Activated CD4-positive, alpha-beta T cell treated with anti-CD3 and anti-CD28 coated beads, Interleukin-2, Interleukin-6, amounts not matched to agents 100 ng/mL and 50 ng/mL, durations not matched to agents 16 hours and 8 hours (primary cell): ENCODE results near the gene C17orf107.

Experiments used
- DNase-seq: peaks from one replicate; pipeline ENCODE4 v3.0.0-alpha.2; 2020

The C17orf107 gene

GRCh38 chr17:4877089-4877488 lies 22.2 kb upstream of the C17orf107 start:
- no peak for DNase-seq

- DNase-seq: no peak
These were observed 19.7 kb upstream of the C17orf107 start for GRCh38 chr17:4879601-4880000.

- DNase-seq: no peak
These were observed 18.5 kb upstream of the C17orf107 start for GRCh38 chr17:4880857-4881256.

DNA sequence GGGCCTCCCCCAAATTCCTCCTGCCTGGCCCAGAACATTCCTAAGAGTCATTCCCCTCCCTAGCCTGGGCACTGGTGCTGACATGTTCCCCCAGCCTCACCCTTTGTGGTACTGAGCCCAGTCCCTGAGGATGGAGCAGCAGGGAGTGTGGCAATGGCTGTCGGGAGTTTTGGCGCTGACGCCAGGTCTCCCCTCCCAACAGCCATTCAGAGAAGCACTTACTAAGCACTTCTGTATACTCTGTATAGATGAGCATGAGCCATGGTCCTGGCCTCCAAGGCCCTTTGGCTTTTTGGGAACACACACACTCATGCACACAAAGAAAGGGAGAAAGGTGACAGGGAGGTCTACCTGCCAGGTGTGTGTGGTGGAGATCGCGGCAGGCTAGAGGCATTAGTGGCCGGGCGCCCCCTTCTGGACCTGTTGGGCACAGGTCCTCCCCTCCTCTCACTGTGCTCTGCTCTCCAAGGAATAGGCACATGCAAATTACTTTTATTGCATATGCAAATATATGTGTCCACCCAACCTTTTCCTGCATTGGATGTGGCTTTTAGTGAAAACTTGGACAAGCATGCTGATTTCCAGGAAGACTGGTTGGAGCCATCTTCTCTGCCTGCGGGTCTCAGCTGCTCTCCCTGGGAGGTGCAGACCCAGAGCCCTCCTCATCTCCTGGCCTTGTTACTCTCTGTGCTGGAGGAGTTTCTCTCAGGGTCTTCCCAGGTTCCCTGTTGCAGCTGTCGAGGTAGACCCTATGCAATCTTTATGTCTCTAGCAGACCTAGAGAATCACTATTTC lies 17.4 kb upstream of the C17orf107 start:
- DNase-seq: peak; percentile 65

- DNase-seq: no peak
These were observed 14.8 kb upstream of the C17orf107 start for GRCh38 chr17:4884489-4884888.

- no peak for DNase-seq
These were observed 12.5 kb upstream of the C17orf107 start for GRCh38 chr17:4886830-4887229.

DNA sequence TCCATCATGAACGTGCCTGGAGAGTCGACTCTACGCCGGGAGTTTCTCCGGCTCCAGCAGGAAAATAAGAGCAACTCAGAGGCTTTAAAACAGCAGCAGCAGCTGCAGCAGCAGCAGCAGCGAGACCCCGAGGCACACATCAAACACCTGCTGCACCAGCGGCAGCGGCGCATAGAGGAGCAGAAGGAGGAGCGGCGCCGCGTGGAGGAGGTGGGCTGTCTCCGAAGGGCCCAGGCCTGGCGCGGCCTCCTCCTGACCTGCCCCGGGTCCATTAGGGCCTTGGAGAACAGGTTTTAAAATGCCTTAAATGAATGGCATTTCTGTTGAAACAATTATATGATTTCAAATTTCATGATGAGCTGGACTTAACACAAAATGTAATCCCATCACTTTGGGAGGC lies 11.8 kb upstream of the C17orf107 start:
- DNase-seq: no peak

- DNase-seq: no peak
These were observed 7.6 kb upstream of the C17orf107 start for GRCh38 chr17:4891411-4892410.

DNA sequence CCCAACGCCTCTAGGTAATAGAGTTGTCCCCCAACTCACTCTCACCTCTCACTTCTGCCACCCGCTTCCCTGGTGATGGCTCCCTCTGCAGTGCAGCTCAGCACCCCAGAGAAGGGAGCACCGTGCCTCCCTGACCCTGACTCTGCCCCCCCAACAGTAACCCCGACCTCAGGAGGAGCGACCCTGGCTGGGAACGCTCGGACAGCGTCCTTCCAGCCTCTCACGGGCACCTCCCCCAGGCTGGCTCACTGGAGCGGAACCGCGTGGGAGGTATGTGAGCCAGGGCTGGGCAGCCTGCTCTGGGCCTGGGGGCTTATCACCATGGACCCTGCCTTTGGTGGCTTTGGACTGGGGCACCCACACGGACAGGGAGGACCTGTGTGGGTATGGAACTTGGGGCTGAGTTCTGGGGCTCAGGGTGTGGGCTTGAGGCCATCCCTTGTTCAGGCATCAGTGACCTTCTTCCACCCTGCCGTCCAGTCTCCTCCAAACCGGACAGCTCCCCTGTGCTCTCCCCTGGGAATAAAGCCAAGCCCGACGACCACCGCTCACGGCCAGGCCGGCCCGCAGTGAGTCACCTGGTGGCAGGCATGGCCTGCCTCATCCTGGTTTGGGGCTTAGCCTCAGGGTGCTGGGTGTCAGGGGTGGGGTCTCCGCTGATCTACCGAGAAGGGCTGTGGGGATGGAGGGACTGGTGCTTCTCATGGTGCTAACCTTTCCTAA lies 6.7 kb upstream of the C17orf107 start:
- DNase-seq: no peak

GRCh38 chr17:4893272-4893671 lies 6.1 kb upstream of the C17orf107 start:
- no peak for DNase-seq

DNA sequence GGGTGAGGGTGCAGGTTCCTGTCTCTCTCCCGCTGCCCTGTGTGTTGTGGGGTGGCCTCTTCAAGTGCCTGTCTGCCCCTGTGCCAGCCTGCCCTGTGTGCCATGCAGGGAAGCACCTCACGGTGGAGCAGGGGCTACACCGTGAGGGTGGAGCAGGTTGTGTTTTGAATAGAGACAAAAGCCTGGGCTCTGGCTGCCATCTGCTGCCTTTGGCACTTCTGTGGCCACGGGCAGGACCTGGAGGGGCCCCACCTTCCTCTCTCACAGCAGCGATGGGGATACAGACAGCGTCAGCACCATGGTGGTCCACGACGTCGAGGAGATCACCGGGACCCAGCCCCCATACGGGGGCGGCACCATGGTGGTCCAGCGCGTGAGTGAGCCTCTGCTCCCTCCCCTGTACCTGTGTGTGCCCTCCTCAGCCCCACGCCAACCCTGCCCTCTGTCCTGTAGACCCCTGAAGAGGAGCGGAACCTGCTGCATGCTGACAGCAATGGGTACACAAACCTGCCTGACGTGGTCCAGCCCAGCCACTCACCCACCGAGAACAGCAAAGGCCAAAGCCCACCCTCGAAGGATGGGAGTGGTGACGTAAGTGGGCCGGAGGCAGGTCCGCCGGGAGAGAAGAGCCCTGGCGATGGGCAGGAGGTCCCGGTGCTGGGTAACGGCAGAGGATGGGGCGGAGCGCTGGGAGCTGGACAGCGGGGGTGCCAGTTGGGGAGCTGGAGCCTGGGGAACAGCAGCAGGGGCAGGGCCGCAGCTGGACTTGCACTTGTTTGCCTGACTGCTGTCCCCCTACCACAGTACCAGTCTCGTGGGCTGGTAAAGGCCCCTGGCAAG lies 5.4 kb upstream of the C17orf107 start:
- no peak for DNase-seq

GRCh38 chr17:4895121-4895520 lies 4.2 kb upstream of the C17orf107 start:
- no peak for DNase-seq

DNA sequence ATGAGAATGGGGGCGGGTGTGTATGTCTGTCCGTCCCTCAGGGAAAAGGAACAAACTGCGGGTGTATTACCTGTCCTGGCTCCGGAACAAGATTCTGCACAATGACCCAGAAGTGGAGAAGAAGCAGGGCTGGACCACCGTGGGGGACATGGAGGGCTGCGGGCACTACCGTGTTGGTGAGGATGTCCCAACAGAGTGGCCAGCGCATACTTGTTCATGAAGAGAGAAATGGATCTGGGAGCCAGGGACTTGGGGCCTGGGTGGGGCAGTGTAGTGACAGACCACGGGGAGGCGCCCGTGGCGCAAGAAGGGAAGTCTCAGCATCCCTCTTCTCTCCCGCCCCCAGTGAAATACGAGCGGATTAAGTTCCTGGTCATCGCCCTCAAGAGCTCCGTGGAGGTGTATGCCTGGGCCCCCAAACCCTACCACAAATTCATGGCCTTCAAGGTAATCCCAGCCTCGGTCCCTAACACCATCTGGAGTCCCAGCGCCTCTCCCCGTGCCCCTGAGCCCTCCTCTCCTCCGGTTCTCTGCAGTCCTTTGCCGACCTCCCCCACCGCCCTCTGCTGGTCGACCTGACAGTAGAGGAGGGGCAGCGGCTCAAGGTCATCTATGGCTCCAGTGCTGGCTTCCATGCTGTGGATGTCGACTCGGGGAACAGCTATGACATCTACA lies 3.5 kb upstream of the C17orf107 start:
- no peak for DNase-seq

- no peak for DNase-seq
These were observed 2.8 kb upstream of the C17orf107 start for GRCh38 chr17:4896332-4897197.

DNA sequence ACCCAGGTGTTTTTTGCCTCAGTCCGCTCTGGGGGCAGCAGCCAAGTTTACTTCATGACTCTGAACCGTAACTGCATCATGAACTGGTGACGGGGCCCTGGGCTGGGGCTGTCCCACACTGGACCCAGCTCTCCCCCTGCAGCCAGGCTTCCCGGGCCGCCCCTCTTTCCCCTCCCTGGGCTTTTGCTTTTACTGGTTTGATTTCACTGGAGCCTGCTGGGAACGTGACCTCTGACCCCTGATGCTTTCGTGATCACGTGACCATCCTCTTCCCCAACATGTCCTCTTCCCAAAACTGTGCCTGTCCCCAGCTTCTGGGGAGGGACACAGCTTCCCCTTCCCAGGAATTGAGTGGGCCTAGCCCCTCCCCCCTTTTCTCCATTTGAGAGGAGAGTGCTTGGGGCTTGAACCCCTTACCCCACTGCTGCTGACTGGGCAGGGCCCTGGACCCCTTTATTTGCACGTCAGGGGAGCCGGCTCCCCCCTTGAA lies 2.1 kb upstream of the C17orf107 start:
- DNase-seq: no peak

- DNase-seq: no peak
These were observed 1.6 kb upstream of the C17orf107 start for GRCh38 chr17:4897785-4898184.

DNA sequence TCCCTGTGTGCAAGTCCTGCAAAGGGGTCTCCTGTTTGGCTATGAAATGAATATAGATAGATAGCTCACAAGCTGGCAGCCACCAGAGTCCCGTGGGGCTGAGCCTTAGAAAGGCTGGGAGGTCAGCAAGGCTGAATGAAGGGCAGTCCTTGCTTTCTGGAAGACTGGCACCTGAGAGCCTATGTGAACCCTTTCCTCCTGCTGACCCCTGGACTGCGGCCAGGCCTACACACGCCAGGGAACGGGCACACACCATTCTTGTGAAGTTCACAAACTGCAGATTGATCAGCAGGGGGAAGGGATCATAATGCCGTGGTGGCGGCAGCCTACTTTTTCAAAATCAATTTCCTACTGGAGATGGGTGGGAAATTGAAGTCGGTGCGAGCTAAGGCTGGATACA lies 985 bp upstream of the C17orf107 start:
- DNase-seq: no peak

DNA sequence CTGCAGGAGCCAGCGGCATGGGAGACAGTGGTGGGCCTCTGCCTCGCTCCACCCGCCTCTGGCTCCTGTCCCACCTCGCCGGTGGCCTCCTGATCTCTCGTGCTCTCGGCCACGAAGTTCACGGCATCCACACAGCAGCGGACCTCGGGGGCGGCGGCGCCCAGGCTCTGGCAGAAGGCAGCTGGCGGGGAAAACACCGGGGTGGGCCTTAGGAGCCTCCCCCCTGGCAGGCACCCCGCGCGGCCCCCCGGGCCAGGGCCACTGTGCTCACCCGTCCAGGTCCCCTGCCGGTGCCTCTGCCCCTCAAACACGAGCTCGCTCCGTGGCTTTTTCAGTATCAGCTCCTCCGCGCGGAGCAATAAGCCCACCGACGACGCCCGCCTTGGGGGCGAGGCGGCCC lies 409 bp upstream of the C17orf107 start:
- DNase-seq: no peak

DNA sequence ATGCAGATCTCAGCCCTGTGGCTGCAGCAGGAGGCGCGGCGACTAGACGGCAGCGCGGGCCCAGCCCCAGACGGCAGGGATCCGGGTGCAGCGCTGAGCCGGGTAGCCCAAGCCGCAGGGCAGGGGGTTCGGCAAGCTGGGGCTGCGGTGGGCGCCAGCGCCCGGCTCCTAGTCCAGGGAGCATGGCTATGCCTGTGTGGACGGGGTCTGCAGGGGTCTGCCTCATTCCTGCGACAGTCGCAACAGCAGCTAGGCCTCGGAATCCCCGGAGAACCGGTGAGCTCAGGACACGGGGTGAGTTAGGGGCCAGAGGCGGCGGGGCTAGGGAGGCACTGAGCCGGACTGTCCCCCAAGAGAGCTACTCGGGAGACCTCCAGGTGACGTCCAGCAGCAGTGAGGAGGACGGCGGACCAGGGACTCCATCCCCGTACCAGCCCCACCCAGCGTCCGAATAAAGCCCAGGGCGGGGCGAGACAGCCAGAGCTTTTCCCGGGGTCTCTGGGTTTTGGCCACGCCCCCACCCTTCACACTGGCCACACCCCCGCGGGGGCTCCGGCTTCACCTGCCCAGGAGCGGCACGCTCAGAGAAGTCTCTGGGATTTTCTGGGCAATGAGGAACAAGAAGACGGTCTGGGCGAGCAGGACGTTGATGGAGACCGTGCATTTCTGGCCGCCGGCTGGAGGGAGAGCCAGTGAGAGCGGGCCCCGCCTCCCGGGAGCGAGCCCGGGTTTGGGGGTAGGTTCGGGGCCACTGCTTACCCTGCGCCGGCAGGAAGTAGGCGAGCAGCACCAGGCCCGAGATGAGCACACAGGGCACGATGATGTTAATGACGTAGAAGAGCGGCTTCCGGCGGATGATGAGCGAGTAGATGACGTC lies 1.1 kb downstream of the C17orf107 start:
- peak; percentile 56 for DNase-seq
